HL-60/S4 treated with phorbol 12-myristate 13-acetate at 8.2 ng/mL for 4 days and 3 days (cell line): Measurements from ENCODE around the gene RAB4B.
"Not testable (repeated sequence)": the region's sequence is repeated elsewhere in the genome, so short reads cannot be mapped to it uniquely, and the experiment has no call there.

ENCODE experiments used
- in situ Hi-C: fragments of 300-500 bp; cut with MboI; formaldehyde crosslinking; loops from 2 replicates; pipeline ENCODE4 v1.15.0; 2022; ENCODE audit warnings: low sequenced_read_pairs

RAB4B gene

GRCh38 chr19:40842012-40842411 lies 64.0 kb downstream of the RAB4B start:
- in situ Hi-C loops, result not testable (repeated sequence)

GRCh38 chr19:40842997-40843652 lies 65.1 kb downstream of the RAB4B start:
- in situ Hi-C loops, result not testable (repeated sequence)

- in situ Hi-C loops, result not testable (repeated sequence)
These were observed 65.6 kb downstream of the RAB4B start for GRCh38 chr19:40843653-40844052.
